Natural killer cell (primary cell): ENCODE data around the gene RAD51B. TPM values are rescaled to one million over a fixed set of nuclear protein-coding genes. Genes with fewer than 3 reads are reported as not detected.

Experiments
- ATAC-seq, 3 donors: fragments of 150-1000 bp in 2 of 3; fragments of 200-7000 bp in 1 of 3; cut with Tn5 transposase; 1 replicate in 1 of 3; 2 replicates in 2 of 3; pipeline ENCODE4 v1.10.0; 2021; ENCODE audit warnings: mild to moderate bottlenecking in 2 of 3, moderate library complexity in 2 of 3
- DNase-seq, 2 donors: peaks; one replicate each; pipeline versions ENCODE4 v3.0.0 to v3.0.0-alpha.2; 2013 to 2021; ENCODE audit warnings: mixed read lengths in 1 of 2
- H3K27ac ChIP-seq: one replicate; pipeline ENCODE4 v1.5.1; 2013; ENCODE audit warnings: mild to moderate bottlenecking, low read length
- H3K27me3 ChIP-seq: one replicate; pipeline ENCODE4 v1.6.1; 2013; ENCODE audit warnings: low read length; ENCODE audit not compliant: control insufficient read depth, insufficient read depth
- H3K36me3 ChIP-seq: one replicate; pipeline ENCODE4 v1.6.1; 2013; ENCODE audit warnings: low read length; ENCODE audit not compliant: control insufficient read depth, insufficient read depth
- H3K4me1 ChIP-seq: one replicate; pipeline ENCODE4 v1.6.1; 2013; ENCODE audit warnings: low read length; ENCODE audit not compliant: control insufficient read depth, insufficient read depth
- H3K4me3 ChIP-seq: one replicate; pipeline ENCODE4 v1.5.1; 2013; ENCODE audit warnings: low read length
- H3K9me3 ChIP-seq: one replicate; pipeline ENCODE4 v1.6.1; 2013; ENCODE audit warnings: low read length; ENCODE audit not compliant: control insufficient read depth, insufficient read depth
- H3K27ac Mint-ChIP-seq, 2 donors: one replicate each; pipeline ENCODE4 v1.8.0; 2022; ENCODE audit warnings: mild to moderate bottlenecking in 2 of 2, mixed read lengths in 2 of 2, moderate library complexity in 1 of 2
- H3K27me3 Mint-ChIP-seq, 2 donors: one replicate each; pipeline ENCODE4 v1.8.0; 2022; ENCODE audit warnings: low read depth in 2 of 2, mixed read lengths in 2 of 2
- H3K36me3 Mint-ChIP-seq: one replicate; pipeline ENCODE4 v1.8.0; 2022; ENCODE audit warnings: mixed read lengths
- H3K4me1 Mint-ChIP-seq, 2 donors: one replicate each; pipeline ENCODE4 v1.8.0; 2022; ENCODE audit warnings: mixed read lengths in 2 of 2
- H3K4me3 Mint-ChIP-seq: one replicate; pipeline ENCODE4 v1.8.0; 2022; ENCODE audit warnings: mild to moderate bottlenecking, moderate library complexity, mixed read lengths
- H3K9me3 Mint-ChIP-seq, 2 donors: one replicate each; pipeline ENCODE4 v1.8.0; 2022; ENCODE audit warnings: mixed read lengths in 2 of 2
- whole genome bisulfite sequencing: methylation state at CpG from one replicate; pipeline ENCODE4 v1.1.7; 2013; ENCODE audit warnings: missing lambda C conversion rate; ENCODE audit not compliant: insufficient coverage; 5-methylcytosine and 5-hydroxymethylcytosine counted together
- intact Hi-C: fragments of 100-400 bp; cut with micrococcal nuclease; formaldehyde crosslinking; loops from one replicate; pipeline ENCODE4 v1.14.2; 2022
- total RNA-seq, 4 donors: library from RNA; stranded (reverse); fragments of 120-200 nt in 1 of 4; gene quantifications; one replicate each; pipeline versions ENCODE4 v1.2.3 to v1.2.4, GENCODE V29; 2013 to 2022
- TF ChIP-seq, protein P1 (sequence below): fragments of 200-600 bp; IDR thresholded peaks from one replicate; pipeline ENCODE4 v1.8.0; 2022; ENCODE audit warnings: antibody characterized with exemption

The RAD51B gene
- total RNA-seq, 3 donors from 2014 or later (not counting 1 experiment from before 2014, with no cell fraction given), result 28.1 to 37.6 (median 28.6) TPM

DNA sequence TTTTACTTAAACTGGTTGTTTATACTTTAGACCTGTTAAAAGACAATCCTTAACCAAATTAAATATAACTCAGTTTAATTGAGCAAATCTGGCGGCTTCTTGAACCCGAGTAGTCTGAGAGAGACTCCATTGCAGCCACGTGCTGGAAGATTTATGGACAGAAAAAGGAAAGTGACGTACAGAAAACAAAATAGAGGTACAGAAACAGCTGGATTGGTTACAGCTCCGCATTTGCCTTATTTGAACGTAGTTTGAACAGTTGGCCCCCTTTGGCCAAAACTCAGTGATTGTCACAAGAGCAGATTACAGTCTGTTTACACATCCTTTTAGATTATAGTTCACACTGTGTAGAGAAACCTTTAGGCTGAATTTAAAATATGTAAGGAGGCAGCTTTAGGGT, 155.9 kb downstream of the RAD51B start:
- H3K4me3 Mint-ChIP-seq, result no peak overlapping the region
- H3K9me3 Mint-ChIP-seq, result no peaks in the 10 kb centered on the region
- H3K4me1 ChIP-seq, result no peaks in the 10 kb centered on the region
- H3K9me3 ChIP-seq, result no peaks in the 10 kb centered on the region
- no peak overlapping the region for H3K27ac ChIP-seq
- no peaks in the 10 kb centered on the region for H3K27me3 Mint-ChIP-seq
- H3K4me1 Mint-ChIP-seq, result no peaks in the 10 kb centered on the region
- no peak overlapping the region for H3K27ac Mint-ChIP-seq
- intact Hi-C loops, result no loop called here
- H3K27me3 ChIP-seq, result no peaks in the 10 kb centered on the region
- no peaks in the 10 kb centered on the region for H3K36me3 ChIP-seq
- WGBS, result 94% methylated on average over 6 of the region's 6 CpGs
- ATAC-seq, result no peak
- TF ChIP-seq, protein P1, sequence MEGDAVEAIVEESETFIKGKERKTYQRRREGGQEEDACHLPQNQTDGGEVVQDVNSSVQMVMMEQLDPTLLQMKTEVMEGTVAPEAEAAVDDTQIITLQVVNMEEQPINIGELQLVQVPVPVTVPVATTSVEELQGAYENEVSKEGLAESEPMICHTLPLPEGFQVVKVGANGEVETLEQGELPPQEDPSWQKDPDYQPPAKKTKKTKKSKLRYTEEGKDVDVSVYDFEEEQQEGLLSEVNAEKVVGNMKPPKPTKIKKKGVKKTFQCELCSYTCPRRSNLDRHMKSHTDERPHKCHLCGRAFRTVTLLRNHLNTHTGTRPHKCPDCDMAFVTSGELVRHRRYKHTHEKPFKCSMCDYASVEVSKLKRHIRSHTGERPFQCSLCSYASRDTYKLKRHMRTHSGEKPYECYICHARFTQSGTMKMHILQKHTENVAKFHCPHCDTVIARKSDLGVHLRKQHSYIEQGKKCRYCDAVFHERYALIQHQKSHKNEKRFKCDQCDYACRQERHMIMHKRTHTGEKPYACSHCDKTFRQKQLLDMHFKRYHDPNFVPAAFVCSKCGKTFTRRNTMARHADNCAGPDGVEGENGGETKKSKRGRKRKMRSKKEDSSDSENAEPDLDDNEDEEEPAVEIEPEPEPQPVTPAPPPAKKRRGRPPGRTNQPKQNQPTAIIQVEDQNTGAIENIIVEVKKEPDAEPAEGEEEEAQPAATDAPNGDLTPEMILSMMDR, result no peak
- DNase-seq, result no peak
- no peak overlapping the region for H3K4me3 ChIP-seq
- no peaks in the 10 kb centered on the region for H3K36me3 Mint-ChIP-seq

DNA sequence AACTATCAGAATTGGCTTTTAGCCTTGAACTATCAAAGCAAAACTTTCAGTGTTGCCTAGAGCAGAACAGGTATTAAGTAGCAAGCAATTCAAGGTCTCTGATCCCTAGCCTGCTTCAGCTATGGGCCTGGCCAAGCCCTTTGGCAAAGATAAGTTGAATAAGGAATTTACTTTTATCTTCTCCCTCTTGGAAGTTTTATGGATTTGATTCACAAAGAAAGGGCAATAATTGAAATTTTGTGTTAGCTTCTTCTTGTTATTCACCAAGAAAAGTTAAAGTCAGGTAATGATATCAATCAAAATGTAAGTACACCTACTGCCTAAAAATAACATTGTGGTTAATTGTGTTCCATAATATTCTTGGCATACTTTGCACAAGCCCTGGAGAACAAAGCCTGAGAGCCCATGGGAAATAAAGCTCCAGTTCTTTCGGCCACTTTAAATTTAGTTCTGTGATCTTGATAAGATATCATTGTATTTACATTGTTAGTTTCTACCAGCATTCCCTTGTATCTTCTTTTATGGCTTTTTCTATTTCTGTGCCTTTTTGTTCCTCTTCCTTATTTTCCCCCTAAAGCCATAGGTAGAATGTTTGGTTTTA, 158.0 kb downstream of the RAD51B start:
- DNase-seq (no peak), ATAC-seq (no peak)
- intact Hi-C loops, result no loop called here
- Histone ChIP-seq H3K4me3 (no peak overlapping the region), H3K36me3 (no peaks in the 10 kb centered on the region), H3K4me1 (no peaks in the 10 kb centered on the region), H3K9me3 (no peaks in the 10 kb centered on the region), H3K27me3 (no peaks in the 10 kb centered on the region), H3K27ac (no peak overlapping the region)
- no peaks in the 10 kb centered on the region for H3K9me3 Mint-ChIP-seq
- TF ChIP-seq, protein P1, result no peak
- H3K4me1 Mint-ChIP-seq, result no peaks in the 10 kb centered on the region
- H3K4me3 Mint-ChIP-seq, result no peak overlapping the region
- WGBS, result no CpG with 5 or more reads among the region's 1 CpG
- H3K36me3 Mint-ChIP-seq, result no peaks in the 10 kb centered on the region
- no peak overlapping the region for H3K27ac Mint-ChIP-seq
- H3K27me3 Mint-ChIP-seq, result no peaks in the 10 kb centered on the region

DNA sequence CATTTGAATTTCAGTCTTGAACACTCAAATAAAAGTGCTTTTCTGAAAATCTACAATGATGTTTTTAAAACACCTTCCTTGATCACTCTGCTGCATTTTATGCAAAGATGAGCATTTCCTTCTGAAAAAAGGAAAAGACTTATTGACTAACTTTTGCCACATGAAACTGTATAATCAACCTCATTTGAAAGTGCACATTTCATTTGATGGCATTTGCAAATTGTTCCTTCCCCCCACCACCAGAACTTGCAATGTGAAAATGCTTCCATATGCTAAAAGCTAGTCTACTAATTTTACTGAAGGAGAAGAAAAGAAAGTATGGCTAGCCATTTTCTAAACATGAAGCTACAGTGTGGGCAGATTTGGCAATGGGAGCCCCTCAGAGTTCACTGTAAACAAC, 159.2 kb downstream of the RAD51B start:
- Histone ChIP-seq H3K4me1 (no peaks in the 10 kb centered on the region), H3K9me3 (no peaks in the 10 kb centered on the region), H3K36me3 (no peaks in the 10 kb centered on the region), H3K27me3 (no peaks in the 10 kb centered on the region), H3K4me3 (no peak overlapping the region), H3K27ac (no peak overlapping the region)
- Mint-ChIP-seq H3K4me1 (no peaks in the 10 kb centered on the region), H3K9me3 (no peaks in the 10 kb centered on the region), H3K4me3 (no peak overlapping the region), H3K36me3 (no peaks in the 10 kb centered on the region), H3K27me3 (no peaks in the 10 kb centered on the region), H3K27ac (no peak overlapping the region)
- TF ChIP-seq, protein P1, result no peak
- ATAC-seq (no peak), DNase-seq (no peak)
- intact Hi-C loops, result no loop called here
